HEK293 (cell line): Measurements from ENCODE around the gene ATP8B4.

Source experiments
- CTCF ChIA-PET: fragments of 350-600 bp; formaldehyde crosslinking; extraction: SDS; loops from one replicate; lab custom pipeline; 2021; ENCODE audit warnings: antibody characterized with exemption; lab: Yijun Ruan, JAX
- POLR2A ChIA-PET: fragments of 300-600 bp; formaldehyde crosslinking; extraction: SDS; loops from one replicate; lab custom pipeline; 2020; ENCODE audit warnings: antibody characterized with exemption, inconsistent platforms; lab: Yijun Ruan, JAX
- H3K27ac ChIP-seq: fragments of 200-500 bp; sonication (Bioruptor generic); 2 replicates; pipeline ENCODE4 v1.5.1; 2014; ENCODE audit warnings: low read depth, low read length, control low read depth, inconsistent platforms; ENCODE audit errors: extremely low read depth
- H3K36me3 ChIP-seq, 2 experiments: fragments of 200-500 bp in 1 of 2; sonication (Bioruptor generic) in 1 of 2; 1 replicate in 1 of 2; 2 replicates in 1 of 2; pipeline ENCODE4 v1.5.1; 2014 to 2017; ENCODE audit warnings: inconsistent platforms in 2 of 2, low read length in 2 of 2; ENCODE audit not compliant: control insufficient read depth in 2 of 2, insufficient read depth in 1 of 2
- H3K4me1 ChIP-seq: fragments of 200-500 bp; sonication (Bioruptor generic); 2 replicates; pipeline ENCODE4 v1.5.1; 2014; ENCODE audit warnings: mild to moderate bottlenecking, low read length, inconsistent platforms; ENCODE audit not compliant: control insufficient read depth, insufficient read depth
- H3K4me3 ChIP-seq: 2 replicates; pipeline ENCODE4 v1.5.1; 2011; ENCODE audit warnings: low read depth, mild to moderate bottlenecking, control low read depth, low read length, moderate library complexity
- H3K9me3 ChIP-seq: fragments of 200-500 bp; sonication (Bioruptor generic); 2 replicates; pipeline ENCODE4 v1.5.1; 2014; ENCODE audit warnings: low read depth, low read length, inconsistent platforms; ENCODE audit not compliant: control insufficient read depth, insufficient read depth
- BCL11A ChIP-seq: fragments of 450-650 bp; formaldehyde crosslinking; IDR thresholded peaks from 2 replicates; pipeline ENCODE4 v1.5.1; 2016; ENCODE audit warnings: low read depth, missing biosample characterization, missing genetic modification characterization
- FEZF1 ChIP-seq: fragments of 450-650 bp; formaldehyde crosslinking; IDR thresholded peaks from 2 replicates; pipeline ENCODE4 v1.5.1; 2016; ENCODE audit warnings: missing biosample characterization, missing genetic modification characterization
- GFI1B ChIP-seq: fragments of 450-650 bp; formaldehyde crosslinking; IDR thresholded peaks from 2 replicates; pipeline ENCODE4 v1.5.1; 2016; ENCODE audit warnings: missing biosample characterization, missing genetic modification characterization
- GLIS2 ChIP-seq: fragments of 450-650 bp; formaldehyde crosslinking; IDR thresholded peaks from 2 replicates; pipeline ENCODE4 v1.5.1; 2016; ENCODE audit warnings: missing biosample characterization, missing genetic modification characterization
- KLF16 ChIP-seq: fragments of 450-650 bp; formaldehyde crosslinking; IDR thresholded peaks from 2 replicates; pipeline ENCODE4 v1.5.1; 2017; ENCODE audit warnings: missing biosample characterization, missing genetic modification characterization
- KLF8 ChIP-seq: fragments of 450-650 bp; formaldehyde crosslinking; IDR thresholded peaks from 2 replicates; pipeline ENCODE4 v1.5.1; 2016; ENCODE audit warnings: missing biosample characterization, missing genetic modification characterization
- KLF9 ChIP-seq: fragments of 450-650 bp; formaldehyde crosslinking; IDR thresholded peaks from 2 replicates; pipeline ENCODE4 v1.5.1; 2016; ENCODE audit warnings: missing biosample characterization, missing genetic modification characterization, low read depth
- OVOL3 ChIP-seq: fragments of 450-650 bp; formaldehyde crosslinking; IDR thresholded peaks from 2 replicates; pipeline ENCODE4 v1.5.1; 2016; ENCODE audit warnings: missing biosample characterization, missing genetic modification characterization
- SCRT2 ChIP-seq: fragments of 450-650 bp; formaldehyde crosslinking; IDR thresholded peaks from 2 replicates; pipeline ENCODE4 v1.5.1; 2016; ENCODE audit warnings: missing biosample characterization, missing genetic modification characterization
- SP7 ChIP-seq: fragments of 450-650 bp; formaldehyde crosslinking; IDR thresholded peaks from 2 replicates; pipeline ENCODE4 v1.5.1; 2016; ENCODE audit warnings: missing biosample characterization, missing genetic modification characterization
- ZBTB21 ChIP-seq: fragments of 450-650 bp; formaldehyde crosslinking; IDR thresholded peaks from 2 replicates; pipeline ENCODE4 v1.5.1; 2017; ENCODE audit warnings: missing biosample characterization, missing genetic modification characterization
- ZFP3 ChIP-seq: fragments of 450-650 bp; formaldehyde crosslinking; IDR thresholded peaks from 2 replicates; pipeline ENCODE4 v1.5.1; 2016; ENCODE audit warnings: low read depth, missing biosample characterization, missing genetic modification characterization
- ZFP37 ChIP-seq: fragments of 450-650 bp; formaldehyde crosslinking; IDR thresholded peaks from 2 replicates; pipeline ENCODE4 v1.5.1; 2016; ENCODE audit warnings: missing biosample characterization, missing genetic modification characterization
- ZNF146 ChIP-seq: fragments of 450-650 bp; formaldehyde crosslinking; IDR thresholded peaks from 2 replicates; pipeline ENCODE4 v1.5.1; 2016; ENCODE audit warnings: missing biosample characterization, missing genetic modification characterization
- ZNF169 ChIP-seq: fragments of 450-650 bp; formaldehyde crosslinking; IDR thresholded peaks from 2 replicates; pipeline ENCODE4 v1.5.1; 2016; ENCODE audit warnings: missing biosample characterization, missing genetic modification characterization
- ZNF184 ChIP-seq: fragments of 450-650 bp; IDR thresholded peaks from 2 replicates; pipeline ENCODE4 v1.5.1; 2018; ENCODE audit warnings: missing biosample characterization, mild to moderate bottlenecking, missing genetic modification characterization
- ZNF302 ChIP-seq: fragments of 450-650 bp; formaldehyde crosslinking; IDR thresholded peaks from 2 replicates; pipeline ENCODE4 v1.5.1; 2016; ENCODE audit warnings: missing biosample characterization, missing genetic modification characterization, low read depth
- ZNF350 ChIP-seq: fragments of 450-650 bp; formaldehyde crosslinking; IDR thresholded peaks from 2 replicates; pipeline ENCODE4 v1.5.0; 2017; ENCODE audit warnings: missing biosample characterization, mild to moderate bottlenecking, missing genetic modification characterization
- ZNF426 ChIP-seq: fragments of 450-650 bp; formaldehyde crosslinking; IDR thresholded peaks from 2 replicates; pipeline ENCODE4 v1.5.1; 2017; ENCODE audit warnings: missing biosample characterization, missing genetic modification characterization, mild to moderate bottlenecking, inconsistent platforms, moderate library complexity
- ZNF549 ChIP-seq: fragments of 450-650 bp; IDR thresholded peaks from 2 replicates; pipeline ENCODE4 v1.5.1; 2018; ENCODE audit warnings: missing biosample characterization, missing genetic modification characterization, mild to moderate bottlenecking, inconsistent platforms, moderate library complexity
- ZNF555 ChIP-seq: fragments of 450-650 bp; formaldehyde crosslinking; conservative IDR thresholded peaks from 2 replicates; pipeline ENCODE4 v1.5.1; 2017; ENCODE audit warnings: missing biosample characterization, mild to moderate bottlenecking, missing genetic modification characterization, inconsistent platforms
- ZNF629 ChIP-seq: fragments of 450-650 bp; formaldehyde crosslinking; IDR thresholded peaks from 2 replicates; pipeline ENCODE4 v1.5.1; 2017; ENCODE audit warnings: missing biosample characterization, missing genetic modification characterization
- ZNF830 ChIP-seq: fragments of 450-650 bp; IDR thresholded peaks from 2 replicates; pipeline ENCODE4 v1.5.0; 2018; ENCODE audit warnings: missing biosample characterization, missing genetic modification characterization, low read depth, mild to moderate bottlenecking, moderate library complexity
- ZSCAN16 ChIP-seq: fragments of 450-650 bp; formaldehyde crosslinking; IDR thresholded peaks from 2 replicates; pipeline ENCODE4 v1.5.1; 2016; ENCODE audit warnings: missing biosample characterization, missing genetic modification characterization
- ZXDB ChIP-seq: fragments of 450-650 bp; formaldehyde crosslinking; IDR thresholded peaks from 2 replicates; pipeline ENCODE4 v1.5.1; 2016; ENCODE audit warnings: missing biosample characterization, missing genetic modification characterization
- TF ChIP-seq, protein P1 (sequence below): fragments of 450-650 bp; formaldehyde crosslinking; IDR thresholded peaks from 2 replicates; pipeline ENCODE4 v1.5.1; 2017; ENCODE audit warnings: missing biosample characterization, missing genetic modification characterization
- TF ChIP-seq, protein P2 (sequence below): fragments of 450-650 bp; formaldehyde crosslinking; IDR thresholded peaks from 2 replicates; pipeline ENCODE4 v1.5.1; 2016; ENCODE audit warnings: missing biosample characterization, missing genetic modification characterization, borderline replicate concordance
- TF ChIP-seq, protein P3 (sequence below): fragments of 450-650 bp; formaldehyde crosslinking; IDR thresholded peaks from 2 replicates; pipeline ENCODE4 v1.5.1; 2016; ENCODE audit warnings: missing biosample characterization, missing genetic modification characterization
- TF ChIP-seq, protein P4 (sequence below): fragments of 450-650 bp; formaldehyde crosslinking; IDR thresholded peaks from 2 replicates; pipeline ENCODE4 v1.5.1; 2016; ENCODE audit warnings: missing biosample characterization, missing genetic modification characterization

The ATP8B4 gene

DNA sequence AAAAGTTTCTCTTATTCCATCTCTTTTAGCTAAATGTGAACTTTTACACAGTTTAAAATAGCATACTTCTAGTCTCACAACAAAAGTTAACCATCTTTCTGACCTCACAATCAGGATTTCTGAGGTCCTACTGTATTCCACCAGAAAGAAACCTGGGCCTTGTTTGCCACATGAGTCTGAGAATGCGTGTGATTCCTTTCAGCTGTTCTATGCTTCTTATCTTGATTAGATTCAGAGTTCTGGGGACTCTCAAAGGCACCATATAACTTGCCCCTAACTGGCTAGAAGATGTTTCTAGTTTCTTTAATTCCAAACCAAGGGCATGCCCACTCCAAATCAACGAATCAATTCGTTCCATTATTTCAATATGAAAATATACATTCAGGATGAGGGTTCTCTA, 131.1 kb downstream of the ATP8B4 start:
- no peaks in the 10 kb centered on the region for H3K4me1 ChIP-seq
- CTCF ChIA-PET, result no interaction called here
- H3K27ac ChIP-seq, result no peak overlapping the region
- POLR2A ChIA-PET, result no interaction called here
- no peaks in the 10 kb centered on the region for H3K9me3 ChIP-seq
- H3K36me3 ChIP-seq, result no peaks in the 10 kb centered on the region
- no peak for TF ChIP-seq ZNF549 (tag by site-specific recombination)
- TF ChIP-seq, protein P1, sequence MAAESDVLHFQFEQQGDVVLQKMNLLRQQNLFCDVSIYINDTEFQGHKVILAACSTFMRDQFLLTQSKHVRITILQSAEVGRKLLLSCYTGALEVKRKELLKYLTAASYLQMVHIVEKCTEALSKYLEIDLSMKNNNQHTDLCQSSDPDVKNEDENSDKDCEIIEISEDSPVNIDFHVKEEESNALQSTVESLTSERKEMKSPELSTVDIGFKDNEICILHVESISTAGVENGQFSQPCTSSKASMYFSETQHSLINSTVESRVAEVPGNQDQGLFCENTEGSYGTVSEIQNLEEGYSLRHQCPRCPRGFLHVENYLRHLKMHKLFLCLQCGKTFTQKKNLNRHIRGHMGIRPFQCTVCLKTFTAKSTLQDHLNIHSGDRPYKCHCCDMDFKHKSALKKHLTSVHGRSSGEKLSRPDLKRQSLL (tag by site-specific recombination), result no peak
- TF ChIP-seq ZNF629 (tag by site-specific recombination), result no peak
- no peak for TF ChIP-seq FEZF1
- no peak for TF ChIP-seq ZNF184 (tag by site-specific recombination)
- TF ChIP-seq ZNF555 (tag by site-specific recombination), result no peak
- TF ChIP-seq ZFP3 (tag by site-specific recombination), result no peak
- TF ChIP-seq KLF9 (tag by site-specific recombination), result no peak
- no peak for TF ChIP-seq KLF8 (tag by site-specific recombination)
- TF ChIP-seq ZSCAN16, result no peak
- H3K4me3 ChIP-seq, result no peak overlapping the region

DNA sequence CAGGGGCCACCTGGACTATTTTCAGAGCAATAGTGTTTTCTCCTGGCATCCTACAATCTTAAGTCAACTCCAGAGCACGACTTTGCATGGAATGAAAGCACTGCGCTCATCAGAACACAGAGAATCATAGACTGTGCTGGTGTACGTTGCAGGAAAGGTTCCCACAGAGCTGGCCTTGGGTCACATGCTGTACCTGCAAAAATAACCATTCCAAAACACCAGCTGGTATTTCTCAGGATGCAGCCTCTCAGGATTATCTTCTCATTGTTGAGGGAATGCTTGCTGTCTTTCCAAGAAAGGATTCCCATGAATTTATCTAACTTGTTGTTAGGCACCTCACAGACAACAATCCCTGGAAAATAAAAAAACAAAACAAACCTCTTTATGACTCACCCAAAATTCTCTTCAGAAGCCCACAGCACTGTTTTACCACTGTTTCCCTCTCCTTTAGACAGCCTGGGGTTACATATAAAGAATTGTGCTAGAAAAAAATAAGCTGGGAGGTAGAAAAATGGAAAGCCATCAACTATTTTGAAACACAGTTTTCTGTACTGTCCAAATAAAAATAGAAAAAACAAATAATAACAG, 131.7 kb downstream of the ATP8B4 start:
- no peaks in the 10 kb centered on the region for H3K4me1 ChIP-seq
- H3K4me3 ChIP-seq, result no peak overlapping the region
- ChIA-PET CTCF (no interaction called here), POLR2A (no interaction called here)
- H3K9me3 ChIP-seq, result no peaks in the 10 kb centered on the region
- no peaks in the 10 kb centered on the region for H3K36me3 ChIP-seq
- TF ChIP-seq GLIS2 (tag by site-specific recombination), result no peak
- TF ChIP-seq ZBTB21 (tag by site-specific recombination), result no peak
- no peak for TF ChIP-seq SCRT2 (tag by site-specific recombination)
- no peak for TF ChIP-seq OVOL3 (tag by site-specific recombination)
- no peak for TF ChIP-seq GFI1B (tag by site-specific recombination)
- TF ChIP-seq ZNF426, result no peak
- no peak for TF ChIP-seq ZNF830 (tag by site-specific recombination)
- TF ChIP-seq KLF16 (tag by site-specific recombination), result no peak
- no peak for TF ChIP-seq ZNF169 (tag by site-specific recombination)
- TF ChIP-seq ZXDB, result no peak
- TF ChIP-seq, protein P2, sequence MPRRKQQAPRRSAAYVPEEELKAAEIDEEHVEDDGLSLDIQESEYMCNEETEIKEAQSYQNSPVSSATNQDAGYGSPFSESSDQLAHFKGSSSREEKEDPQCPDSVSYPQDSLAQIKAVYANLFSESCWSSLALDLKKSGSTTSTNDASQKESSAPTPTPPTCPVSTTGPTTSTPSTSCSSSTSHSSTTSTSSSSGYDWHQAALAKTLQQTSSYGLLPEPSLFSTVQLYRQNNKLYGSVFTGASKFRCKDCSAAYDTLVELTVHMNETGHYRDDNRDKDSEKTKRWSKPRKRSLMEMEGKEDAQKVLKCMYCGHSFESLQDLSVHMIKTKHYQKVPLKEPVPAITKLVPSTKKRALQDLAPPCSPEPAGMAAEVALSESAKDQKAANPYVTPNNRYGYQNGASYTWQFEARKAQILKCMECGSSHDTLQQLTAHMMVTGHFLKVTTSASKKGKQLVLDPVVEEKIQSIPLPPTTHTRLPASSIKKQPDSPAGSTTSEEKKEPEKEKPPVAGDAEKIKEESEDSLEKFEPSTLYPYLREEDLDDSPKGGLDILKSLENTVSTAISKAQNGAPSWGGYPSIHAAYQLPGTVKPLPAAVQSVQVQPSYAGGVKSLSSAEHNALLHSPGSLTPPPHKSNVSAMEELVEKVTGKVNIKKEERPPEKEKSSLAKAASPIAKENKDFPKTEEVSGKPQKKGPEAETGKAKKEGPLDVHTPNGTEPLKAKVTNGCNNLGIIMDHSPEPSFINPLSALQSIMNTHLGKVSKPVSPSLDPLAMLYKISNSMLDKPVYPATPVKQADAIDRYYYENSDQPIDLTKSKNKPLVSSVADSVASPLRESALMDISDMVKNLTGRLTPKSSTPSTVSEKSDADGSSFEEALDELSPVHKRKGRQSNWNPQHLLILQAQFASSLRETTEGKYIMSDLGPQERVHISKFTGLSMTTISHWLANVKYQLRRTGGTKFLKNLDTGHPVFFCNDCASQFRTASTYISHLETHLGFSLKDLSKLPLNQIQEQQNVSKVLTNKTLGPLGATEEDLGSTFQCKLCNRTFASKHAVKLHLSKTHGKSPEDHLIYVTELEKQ (tag by site-specific recombination), result no peak
- TF ChIP-seq ZNF302 (tag by site-specific recombination), result no peak
- no peak for TF ChIP-seq ZFP37 (tag by site-specific recombination)
- no peak for TF ChIP-seq SP7 (tag by site-specific recombination)
- no peak for TF ChIP-seq ZNF146 (tag by site-specific recombination)
- TF ChIP-seq BCL11A (tag by site-specific recombination), result no peak
- TF ChIP-seq, protein P3, sequence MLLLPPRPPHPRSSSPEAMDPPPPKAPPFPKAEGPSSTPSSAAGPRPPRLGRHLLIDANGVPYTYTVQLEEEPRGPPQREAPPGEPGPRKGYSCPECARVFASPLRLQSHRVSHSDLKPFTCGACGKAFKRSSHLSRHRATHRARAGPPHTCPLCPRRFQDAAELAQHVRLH (tag by site-specific recombination), result no peak
- no peak for TF ChIP-seq ZNF350
- TF ChIP-seq, protein P4, sequence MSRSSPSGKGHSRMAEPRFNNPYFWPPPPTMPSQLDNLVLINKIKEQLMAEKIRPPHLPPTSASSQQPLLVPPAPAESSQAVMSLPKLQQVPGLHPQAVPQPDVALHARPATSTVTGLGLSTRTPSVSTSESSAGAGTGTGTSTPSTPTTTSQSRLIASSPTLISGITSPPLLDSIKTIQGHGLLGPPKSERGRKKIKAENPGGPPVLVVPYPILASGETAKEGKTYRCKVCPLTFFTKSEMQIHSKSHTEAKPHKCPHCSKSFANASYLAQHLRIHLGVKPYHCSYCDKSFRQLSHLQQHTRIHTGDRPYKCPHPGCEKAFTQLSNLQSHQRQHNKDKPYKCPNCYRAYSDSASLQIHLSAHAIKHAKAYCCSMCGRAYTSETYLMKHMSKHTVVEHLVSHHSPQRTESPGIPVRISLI, result no peak
- H3K27ac ChIP-seq, result no peak overlapping the region
